ENCODE results near the gene AP3D1. TPM values are rescaled to one million over a fixed set of nuclear protein-coding genes. Genes with fewer than 3 reads are reported as not detected.

The AP3D1 gene
- total RNA-seq, 2 experiments from 2014 or later, result 80.0 to 99.8 TPM

DNA sequence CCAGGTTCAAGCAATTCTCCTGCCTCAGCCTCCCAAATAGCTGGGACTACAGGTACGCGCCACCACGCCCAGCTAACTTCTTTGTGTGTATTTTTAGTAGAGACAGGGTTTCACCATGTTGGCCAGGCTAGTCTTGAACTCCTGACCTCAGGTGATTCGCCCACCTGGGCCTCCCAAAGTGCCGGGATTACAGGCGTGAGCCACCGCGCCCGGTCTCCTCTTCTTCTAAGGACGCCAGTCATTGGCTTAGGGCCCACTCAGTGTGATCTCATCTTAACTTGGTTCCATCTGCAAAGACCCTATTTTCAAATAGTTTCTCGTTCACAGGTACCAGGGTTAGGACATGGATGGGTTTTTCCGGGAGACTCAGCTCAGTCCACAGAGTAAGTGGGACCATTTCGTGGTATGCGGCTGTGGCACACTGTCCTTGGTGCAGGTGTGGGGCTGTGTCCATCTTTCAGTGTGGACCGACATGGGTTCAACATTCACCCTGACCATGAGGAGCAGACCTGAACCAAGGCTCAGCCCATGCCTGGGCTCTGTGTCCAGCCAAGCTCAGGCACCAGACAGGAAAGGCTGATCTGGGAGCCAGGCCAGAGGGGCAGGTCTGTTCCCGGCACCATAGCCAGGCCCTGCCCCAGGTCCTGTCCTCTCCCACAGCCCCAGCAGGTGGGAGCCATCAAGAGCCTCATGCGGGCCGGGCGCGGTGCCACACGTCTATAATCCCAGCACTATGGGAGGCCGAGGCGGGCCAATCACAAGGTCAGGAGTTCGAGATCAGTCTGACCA lies 97.6 kb downstream of the AP3D1 start:
- H3K4me2 ChIP-seq (ENCODE audit: low read length), result no peak overlapping the region

DNA sequence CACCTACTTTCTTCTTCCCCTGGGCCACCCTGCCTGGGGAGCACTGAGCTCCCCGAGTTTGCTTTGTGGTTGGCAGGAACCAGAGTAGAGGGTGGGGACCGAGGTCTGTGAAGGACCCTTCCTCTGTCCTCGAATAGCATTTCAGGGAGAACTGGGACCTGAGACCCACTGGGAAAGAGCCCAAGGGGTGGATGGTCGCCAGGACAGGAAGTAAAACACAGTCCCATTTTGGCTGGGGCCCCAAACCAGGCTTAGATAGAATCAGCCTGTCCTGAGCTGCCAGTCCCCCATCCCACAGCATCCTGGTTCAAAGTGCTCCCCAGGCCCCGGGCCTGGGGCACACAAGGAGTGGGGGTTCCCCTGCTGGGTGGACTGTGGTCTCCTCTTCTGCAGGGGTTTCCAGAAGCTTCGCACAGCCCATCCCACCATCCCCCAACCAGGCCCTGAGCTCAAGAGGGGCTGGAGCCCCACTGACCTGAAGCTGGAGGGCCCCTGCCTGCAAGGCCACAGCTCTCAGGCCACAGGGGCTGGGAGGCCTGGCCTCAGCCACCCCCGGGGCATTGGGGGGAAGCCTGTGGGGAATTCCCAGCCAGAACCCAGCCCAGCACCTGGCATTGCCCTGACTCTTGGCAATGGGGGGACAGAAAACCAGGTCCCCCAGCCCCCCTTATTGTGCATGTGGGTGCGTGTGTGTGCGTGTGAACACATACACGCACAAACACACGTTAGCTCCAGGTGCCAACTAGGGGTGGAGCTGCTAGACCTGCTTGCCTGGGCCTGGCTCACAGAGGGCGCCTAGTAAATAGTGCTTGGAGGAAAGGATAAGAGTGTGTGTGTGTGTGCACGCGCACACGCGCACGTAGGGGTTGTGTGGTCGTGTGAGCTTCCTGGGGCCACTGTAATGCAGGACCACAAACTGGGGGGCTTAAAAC lies 99.3 kb downstream of the AP3D1 start:
- no TSS peak for BruUV-seq (replicated peaks)
- Histone ChIP-seq H4K20me1 (ENCODE audit: insufficient read depth, low read length) (0 out of 2 replicates have a peak, but pooled peaks cover 6% of the 10 kb centered on the region), H3K79me2 (ENCODE audit: insufficient read depth, low read depth, low read length) (peaks cover 30% of the 10 kb centered on the region), H3K36me3 (ENCODE audit: insufficient read depth, low read length) (peaks cover 22% of the 10 kb centered on the region; the same call in 1 of the 2 replicates), H3K4me1 (ENCODE audit: insufficient read depth, low read length, poor library complexity, severe bottlenecking) (peaks cover 66% of the 10 kb centered on the region), H2AFZ (ENCODE audit: low read length) (peak overlapping the region; percentile 56), H3K4me2 (ENCODE audit: low read length) (peak overlapping the region; percentile 69), H3K9me3 (ENCODE audit: low read length) (no peaks in the 10 kb centered on the region), H3K4me3 (ENCODE audit: low read depth, low read length, poor library complexity, severe bottlenecking) (peak overlapping the region; percentile 58), H3K27ac (ENCODE audit: low read depth, low read length, poor library complexity, severe bottlenecking) (peak overlapping the region; percentile 70), H3K9me2 (ENCODE audit: insufficient read depth, low read length) (no peaks in the 10 kb centered on the region)
- TF ChIP-seq, protein P1, sequence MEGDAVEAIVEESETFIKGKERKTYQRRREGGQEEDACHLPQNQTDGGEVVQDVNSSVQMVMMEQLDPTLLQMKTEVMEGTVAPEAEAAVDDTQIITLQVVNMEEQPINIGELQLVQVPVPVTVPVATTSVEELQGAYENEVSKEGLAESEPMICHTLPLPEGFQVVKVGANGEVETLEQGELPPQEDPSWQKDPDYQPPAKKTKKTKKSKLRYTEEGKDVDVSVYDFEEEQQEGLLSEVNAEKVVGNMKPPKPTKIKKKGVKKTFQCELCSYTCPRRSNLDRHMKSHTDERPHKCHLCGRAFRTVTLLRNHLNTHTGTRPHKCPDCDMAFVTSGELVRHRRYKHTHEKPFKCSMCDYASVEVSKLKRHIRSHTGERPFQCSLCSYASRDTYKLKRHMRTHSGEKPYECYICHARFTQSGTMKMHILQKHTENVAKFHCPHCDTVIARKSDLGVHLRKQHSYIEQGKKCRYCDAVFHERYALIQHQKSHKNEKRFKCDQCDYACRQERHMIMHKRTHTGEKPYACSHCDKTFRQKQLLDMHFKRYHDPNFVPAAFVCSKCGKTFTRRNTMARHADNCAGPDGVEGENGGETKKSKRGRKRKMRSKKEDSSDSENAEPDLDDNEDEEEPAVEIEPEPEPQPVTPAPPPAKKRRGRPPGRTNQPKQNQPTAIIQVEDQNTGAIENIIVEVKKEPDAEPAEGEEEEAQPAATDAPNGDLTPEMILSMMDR (conservative IDR thresholded peaks at IDR 0.05; ENCODE audit: low read length), result no peak; the same call in 1 of the 2 replicates
- no peak for TF ChIP-seq EZH2phosphoT487 (IDR thresholded peaks at IDR 0.05; ENCODE audit: borderline replicate concordance, low read depth, low read length)
- ChIA-PET CTCF (ENCODE audit: unreplicated experiment) (interaction anchor here (0.9 kb wide), 1 partner anchor 17 kb away, joined by 5 read pairs; no protein-coding TSS in a partner anchor), POLR2A (interaction anchor here (0.7 to 1.7 kb wide), 10 partner anchors 9 to 155 kb away, joined by 3 to 10 read pairs (median 4); no protein-coding TSS in a partner anchor)
- intact Hi-C loops (cut with micrococcal nuclease; ENCODE audit: unreplicated experiment), result loop anchor here (2.0 kb wide), 2 partner anchors 35 to 43 kb away; no protein-coding TSS in a partner anchor
- peak; percentile 63 for DNase-seq (ENCODE audit: low spot score)

More for the DNA sequence above, 97.6 kb downstream of the AP3D1 start:
- H3K4me3 ChIP-seq (ENCODE audit: low read depth, low read length, poor library complexity, severe bottlenecking), result no peak overlapping the region
- peaks cover 71% of the 10 kb centered on the region for H3K4me1 ChIP-seq (ENCODE audit: insufficient read depth, low read length, poor library complexity, severe bottlenecking)
- H3K9me3 ChIP-seq (ENCODE audit: low read length), result no peaks in the 10 kb centered on the region
- CTCF ChIA-PET (ENCODE audit: unreplicated experiment), result no interaction called here
- peaks cover 6% of the 10 kb centered on the region; the same call in 1 of the 2 replicates for H3K36me3 ChIP-seq (ENCODE audit: insufficient read depth, low read length)
- H4K20me1 ChIP-seq (ENCODE audit: insufficient read depth, low read length), result 0 out of 2 replicates have a peak, but pooled peaks cover 6% of the 10 kb centered on the region
- TF ChIP-seq EZH2phosphoT487 (IDR thresholded peaks at IDR 0.05; ENCODE audit: borderline replicate concordance, low read depth, low read length), result no peak
- TF ChIP-seq, protein P1 (conservative IDR thresholded peaks at IDR 0.05; ENCODE audit: low read length), result no peak
- no peak overlapping the region for H3K27ac ChIP-seq (ENCODE audit: low read depth, low read length, poor library complexity, severe bottlenecking)
- no peak overlapping the region for H2AFZ ChIP-seq (ENCODE audit: low read length)
- no peak for DNase-seq (ENCODE audit: low spot score)
- H3K79me2 ChIP-seq (ENCODE audit: insufficient read depth, low read depth, low read length), result peaks cover 20% of the 10 kb centered on the region
- POLR2A ChIA-PET, result no interaction called here
- no peaks in the 10 kb centered on the region for H3K9me2 ChIP-seq (ENCODE audit: insufficient read depth, low read length)
- intact Hi-C loops (cut with micrococcal nuclease; ENCODE audit: unreplicated experiment), result no loop called here
- no TSS peak for BruUV-seq (replicated peaks)

All from OCI-LY7 (cell line).